ENCODE measurements around the gene PRDM13.
"Not testable (repeated sequence)": the region's sequence is repeated elsewhere in the genome, so short reads cannot be mapped to it uniquely, and the experiment has no call there.

The PRDM13 gene

GRCh38 chr6:99603421-99604165 lies 3.0 kb upstream of the PRDM13 start:
- peak; percentile 42 for DNase-seq (ENCODE audit: low spot score)

GRCh38 chr6:99604166-99605073 lies 2.2 kb upstream of the PRDM13 start:
- no peak for DNase-seq (ENCODE audit: low spot score)

GRCh38 chr6:99605074-99605734 lies 1.4 kb upstream of the PRDM13 start:
- DNase-seq (ENCODE audit: low spot score): no peak

- no peak for DNase-seq (ENCODE audit: low spot score)
Measured at GRCh38 chr6:99605911-99606655, 550 bp upstream of the PRDM13 start.

- no peak for DNase-seq (ENCODE audit: low spot score)
Measured at GRCh38 chr6:99607416-99608036, 893 bp downstream of the PRDM13 start.

- DNase-seq (ENCODE audit: low spot score): no peak
Measured at GRCh38 chr6:99608059-99608885, 1.6 kb downstream of the PRDM13 start.

- no peak for DNase-seq (ENCODE audit: low spot score)
Measured at GRCh38 chr6:99608886-99609482, 2.4 kb downstream of the PRDM13 start.

- no peak for DNase-seq (ENCODE audit: low spot score)
Measured at GRCh38 chr6:99609905-99610489, 3.4 kb downstream of the PRDM13 start.

GRCh38 chr6:99611148-99611547 lies 4.5 kb downstream of the PRDM13 start:
- DNase-seq (ENCODE audit: low spot score): no peak

- DNase-seq (ENCODE audit: low spot score): peak; percentile 65
Measured at GRCh38 chr6:99612551-99613408, 6.1 kb downstream of the PRDM13 start.

- peak; percentile 89 for DNase-seq (ENCODE audit: low spot score)
Measured at GRCh38 chr6:99613409-99613704, 6.7 kb downstream of the PRDM13 start.

- DNase-seq (ENCODE audit: low spot score): peak; percentile 88
Measured at GRCh38 chr6:99613705-99614429, 7.2 kb downstream of the PRDM13 start.

- peak; percentile 81 for DNase-seq (ENCODE audit: low spot score)
Measured at GRCh38 chr6:99614430-99615186, 8.0 kb downstream of the PRDM13 start.

GRCh38 chr6:99617131-99617530 lies 10.5 kb downstream of the PRDM13 start:
- DNase-seq (ENCODE audit: low spot score): no peak

- no peak for DNase-seq (ENCODE audit: low spot score)
Measured at GRCh38 chr6:99618649-99619408, 12.2 kb downstream of the PRDM13 start.

GRCh38 chr6:99619409-99619762 lies 12.8 kb downstream of the PRDM13 start:
- DNase-seq (ENCODE audit: low spot score): no peak

- DNase-seq (ENCODE audit: low spot score): not testable (repeated sequence)
Measured at GRCh38 chr6:99622044-99622443, 15.4 kb downstream of the PRDM13 start.

Measured in D341Med (cell line).